GM12878 (cell line): ENCODE results near the gene SGF29. TPM values are rescaled to one million over a fixed set of nuclear protein-coding genes. Genes with fewer than 3 reads are reported as not detected.

ENCODE experiments used
- ATAC-seq: fragments of 200-7000 bp; cut with Tn5 transposase; 3 replicates; pipeline ENCODE4 v1.9.1; 2020; ENCODE audit warnings: mild to moderate bottlenecking, moderate library complexity
- BruUV-seq: library from RNA; stranded (reverse); fragments of 400-500 nt; replicated peaks from 2 replicates; lab custom pipeline; 2021; lab: Mats Ljungman, UMichigan
- CTCF ChIA-PET: fragments of 300-600 bp; sonication (Branson Sonifier 250); formaldehyde crosslinking; extraction: SDS; loops from one replicate; lab custom pipeline; 2021; ENCODE audit warnings: inconsistent platforms; lab: Yijun Ruan, JAX
- POLR2A ChIA-PET: fragments of 350-600 bp; formaldehyde crosslinking; extraction: SDS; loops from one replicate; lab custom pipeline; 2021; ENCODE audit warnings: inconsistent platforms; lab: Charles Lee
- RAD21 ChIA-PET: fragments of 300-600 bp; sonication (Branson Sonifier 250); formaldehyde crosslinking; loops from one replicate; lab custom pipeline; 2023; ENCODE audit warnings: antibody characterized with exemption; ENCODE audit not compliant: unreplicated experiment; lab: Charles Lee
- SMC1A ChIA-PET: fragments of 300-600 bp; sonication (Branson Sonifier 250); formaldehyde crosslinking; loops from one replicate; lab custom pipeline; 2023; ENCODE audit not compliant: unreplicated experiment, uncharacterized antibody; lab: Charles Lee
- DNase-seq: peaks from one replicate; pipeline ENCODE4 v3.0.0-alpha.2; 2011; ENCODE audit warnings: low read depth, low spot score
- FAIRE-seq: peaks from 3 replicates; lab custom pipeline; 2011; peaks lifted over from hg19 to GRCh38; lab: Jason Lieb, UNC
- H2AFZ ChIP-seq: 2 replicates; pipeline ENCODE4 v1.6.0; 2011; ENCODE audit warnings: low read depth, low read length, control low read depth; ENCODE audit not compliant: control insufficient read depth
- H3K27ac ChIP-seq: 2 replicates; pipeline ENCODE4 v1.5.1; 2011; ENCODE audit warnings: control low read depth; ENCODE audit not compliant: control insufficient read depth, insufficient read depth
- H3K27me3 ChIP-seq, 2 experiments: replicated peaks in 1 of 2; 2 replicates each; pipeline versions ENCODE4 v1.6.0 to v1.6.1; 2011; ENCODE audit warnings: low read length in 1 of 2; ENCODE audit not compliant: control insufficient read depth in 2 of 2, insufficient read depth in 2 of 2
- H3K36me3 ChIP-seq, 2 experiments: 2 replicates each; pipeline ENCODE4 v1.5.1; 2011; ENCODE audit warnings: low read length in 1 of 2; ENCODE audit not compliant: control insufficient read depth in 2 of 2, insufficient read depth in 2 of 2
- H3K4me1 ChIP-seq: 2 replicates; pipeline ENCODE4 v1.6.1; 2011; ENCODE audit warnings: mild to moderate bottlenecking, low read length, moderate library complexity, mixed read lengths; ENCODE audit not compliant: control insufficient read depth, insufficient read depth
- H3K4me2 ChIP-seq: 2 replicates; pipeline ENCODE4 v1.6.0; 2011; ENCODE audit warnings: control low read depth; ENCODE audit not compliant: control insufficient read depth, insufficient read depth
- H3K4me3 ChIP-seq: fragments of 200-600 bp; sonication (generic); 2 replicates; pipeline ENCODE4 v1.5.1; 2016
- H3K79me2 ChIP-seq: 2 replicates; pipeline ENCODE4 v1.6.0; 2011; ENCODE audit warnings: low read length; ENCODE audit not compliant: control insufficient read depth, insufficient read depth
- H3K9ac ChIP-seq: 2 replicates; pipeline ENCODE4 v1.8.0; 2011; ENCODE audit warnings: low read length, control low read depth, mixed read lengths; ENCODE audit not compliant: control insufficient read depth, insufficient read depth
- H3K9me3 ChIP-seq: replicated peaks from 3 replicates; pipeline ENCODE4 v1.5.1; 2011; ENCODE audit warnings: mild to moderate bottlenecking, low read length; ENCODE audit not compliant: control insufficient read depth, insufficient read depth
- H4K20me1 ChIP-seq: 2 replicates; pipeline ENCODE4 v1.6.0; 2011; ENCODE audit not compliant: control insufficient read depth, insufficient read depth
- EP300 ChIP-seq, 2 experiments: fragments of 150-350 bp in 1 of 2; IDR thresholded peaks; 2 replicates each; pipeline ENCODE4 v1.6.1; 2011 to 2012; ENCODE audit warnings: low read depth in 2 of 2, low read length in 2 of 2, borderline replicate concordance in 1 of 2, improper control_type of control experiment in 1 of 2, inconsistent platforms in 1 of 2; ENCODE audit not compliant: control insufficient read depth in 1 of 2
- GATAD2B ChIP-seq: fragments of 450-650 bp; conservative IDR thresholded peaks from 2 replicates; pipeline ENCODE4 v1.6.1; 2017; ENCODE audit warnings: low read depth, mild to moderate bottlenecking, moderate library complexity
- PML ChIP-seq: IDR thresholded peaks from 2 replicates; pipeline ENCODE4 v1.6.1; 2012; ENCODE audit warnings: low read length, inconsistent platforms
- POU2F2 ChIP-seq: IDR thresholded peaks from 3 replicates; pipeline ENCODE4 v1.6.1; 2011; ENCODE audit warnings: low read depth, mild to moderate bottlenecking, low read length, borderline replicate concordance
- STAT1 ChIP-seq: fragments of 450-650 bp; conservative IDR thresholded peaks from 2 replicates; pipeline ENCODE4 v1.6.1; 2014; ENCODE audit warnings: antibody characterized with exemption, mild to moderate bottlenecking
- USF1 ChIP-seq: IDR thresholded peaks from 2 replicates; pipeline ENCODE4 v1.6.1; 2011; ENCODE audit warnings: borderline replicate concordance, low read depth, mild to moderate bottlenecking, moderate library complexity, mixed read lengths, low read length; ENCODE audit not compliant: insufficient read depth; ENCODE audit errors: extremely low read length
- ZNF622 ChIP-seq: fragments of 450-650 bp; IDR thresholded peaks from 2 replicates; pipeline ENCODE4 v1.6.1; 2017; ENCODE audit warnings: mild to moderate bottlenecking, inconsistent platforms
- WGBS: methylation state at CpG from one replicate; pipeline ENCODE4 v1.1.6; 2016; ENCODE audit warnings: low lambda C conversion rate; ENCODE audit not compliant: insufficient replicate concordance, insufficient coverage; ENCODE audit errors: missing lambda C conversion rate; 5-methylcytosine and 5-hydroxymethylcytosine counted together
- in situ Hi-C: fragments of 300-500 bp; cut with MboI; formaldehyde crosslinking; loops from 9 replicates; pipeline ENCODE4 v1.14.3; 2018; ENCODE audit warnings: mixed read lengths
- intact Hi-C: fragments of 100-400 bp; cut with micrococcal nuclease; formaldehyde crosslinking; loops from one replicate; pipeline ENCODE4 v1.14.2; 2022; ENCODE audit not compliant: unreplicated experiment
- polyA plus RNA-seq, 11 experiments: library from polyadenylated mRNA; depleted of rRNA in 4 of 11; unstranded in 6 of 11; stranded (reverse) in 5 of 11; fragments of >200 nt; fragmentation: Nextera tagmentation in 4 of 11; fragmentation: Illumina TruSeq in 1 of 11; extraction: Ambion mirVana in 4 of 11; extraction: Trizol in 1 of 11; gene quantifications; 1 replicate in 1 of 11; 2 replicates in 10 of 11; pipeline versions ENCODE4 v1.2.1 to v1.2.3, GENCODE V29; 2011 to 2016; ENCODE audit warnings: inconsistent platforms in 2 of 11, missing spikeins in 2 of 11, low read depth in 1 of 11
- total RNA-seq, 4 experiments: library from RNA; depleted of rRNA in 3 of 4; stranded (reverse); fragments of >200 nt in 3 of 4; fragmentation: Illumina TruSeq in 1 of 4; extraction: Trizol in 1 of 4; gene quantifications; 2 replicates each; pipeline versions ENCODE4 v1.2.1 to v1.2.3, GENCODE V29; 2013 to 2021
- TF ChIP-seq, protein P1 (sequence below): IDR thresholded peaks from 2 replicates; pipeline ENCODE4 v1.6.1; 2011; ENCODE audit warnings: mild to moderate bottlenecking, low read depth, low read length, moderate library complexity; ENCODE audit not compliant: insufficient replicate concordance
- TF ChIP-seq, protein P2 (sequence below): fragments of 450-650 bp; formaldehyde crosslinking; IDR thresholded peaks from 2 replicates; pipeline ENCODE4 v1.4.0; 2020; ENCODE audit warnings: mild to moderate bottlenecking, moderate library complexity

The SGF29 gene
- total and polyA plus RNA-seq, 10 of the 15 experiments (the other 5 are each of a cell fraction or from before 2014, with no cell fraction given), result 2.2 to 20.1 (median 12.3) TPM

DNA sequence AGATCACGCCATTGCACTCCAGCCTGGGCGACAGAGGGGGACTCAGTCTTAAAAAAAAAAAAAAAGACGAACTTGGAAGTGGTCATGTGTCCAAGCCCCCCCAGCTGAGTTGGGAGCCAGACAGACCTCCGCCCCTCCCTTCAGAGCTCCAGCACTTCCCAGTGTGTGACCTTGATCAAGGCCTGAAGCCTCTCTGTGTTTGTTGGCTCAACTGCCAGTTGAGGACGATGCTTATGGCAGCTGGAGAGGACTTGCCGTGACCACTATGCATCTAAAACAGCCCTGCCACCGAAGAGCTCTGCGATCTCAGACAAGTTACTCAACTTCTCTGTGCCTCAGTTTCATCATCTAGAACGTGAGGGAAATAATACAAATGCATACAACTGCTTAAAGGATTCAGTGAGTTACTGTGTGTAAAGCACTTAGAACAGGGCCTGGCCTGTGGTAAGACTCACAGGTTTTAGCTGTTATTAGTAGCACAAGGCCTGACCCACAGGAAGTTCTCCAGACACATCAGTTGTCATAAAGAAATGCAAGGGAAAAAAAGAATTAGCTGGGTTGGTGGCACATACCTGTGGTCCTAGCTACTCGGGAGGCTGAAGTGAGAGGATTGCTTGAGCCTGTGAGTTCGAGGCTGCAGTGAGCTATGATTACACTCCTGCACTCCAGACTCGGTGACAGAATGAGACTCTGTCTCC lies 40.1 kb upstream of the SGF29 start:
- no peak for TF ChIP-seq ZNF622
- no peak for TF ChIP-seq STAT1
- TF ChIP-seq, protein P1, sequence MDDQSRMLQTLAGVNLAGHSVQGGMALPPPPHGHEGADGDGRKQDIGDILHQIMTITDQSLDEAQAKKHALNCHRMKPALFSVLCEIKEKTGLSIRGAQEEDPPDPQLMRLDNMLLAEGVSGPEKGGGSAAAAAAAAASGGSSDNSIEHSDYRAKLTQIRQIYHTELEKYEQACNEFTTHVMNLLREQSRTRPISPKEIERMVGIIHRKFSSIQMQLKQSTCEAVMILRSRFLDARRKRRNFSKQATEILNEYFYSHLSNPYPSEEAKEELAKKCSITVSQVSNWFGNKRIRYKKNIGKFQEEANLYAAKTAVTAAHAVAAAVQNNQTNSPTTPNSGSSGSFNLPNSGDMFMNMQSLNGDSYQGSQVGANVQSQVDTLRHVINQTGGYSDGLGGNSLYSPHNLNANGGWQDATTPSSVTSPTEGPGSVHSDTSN, result no peak
- TF ChIP-seq GATAD2B, result no peak
- TF ChIP-seq, protein P2, sequence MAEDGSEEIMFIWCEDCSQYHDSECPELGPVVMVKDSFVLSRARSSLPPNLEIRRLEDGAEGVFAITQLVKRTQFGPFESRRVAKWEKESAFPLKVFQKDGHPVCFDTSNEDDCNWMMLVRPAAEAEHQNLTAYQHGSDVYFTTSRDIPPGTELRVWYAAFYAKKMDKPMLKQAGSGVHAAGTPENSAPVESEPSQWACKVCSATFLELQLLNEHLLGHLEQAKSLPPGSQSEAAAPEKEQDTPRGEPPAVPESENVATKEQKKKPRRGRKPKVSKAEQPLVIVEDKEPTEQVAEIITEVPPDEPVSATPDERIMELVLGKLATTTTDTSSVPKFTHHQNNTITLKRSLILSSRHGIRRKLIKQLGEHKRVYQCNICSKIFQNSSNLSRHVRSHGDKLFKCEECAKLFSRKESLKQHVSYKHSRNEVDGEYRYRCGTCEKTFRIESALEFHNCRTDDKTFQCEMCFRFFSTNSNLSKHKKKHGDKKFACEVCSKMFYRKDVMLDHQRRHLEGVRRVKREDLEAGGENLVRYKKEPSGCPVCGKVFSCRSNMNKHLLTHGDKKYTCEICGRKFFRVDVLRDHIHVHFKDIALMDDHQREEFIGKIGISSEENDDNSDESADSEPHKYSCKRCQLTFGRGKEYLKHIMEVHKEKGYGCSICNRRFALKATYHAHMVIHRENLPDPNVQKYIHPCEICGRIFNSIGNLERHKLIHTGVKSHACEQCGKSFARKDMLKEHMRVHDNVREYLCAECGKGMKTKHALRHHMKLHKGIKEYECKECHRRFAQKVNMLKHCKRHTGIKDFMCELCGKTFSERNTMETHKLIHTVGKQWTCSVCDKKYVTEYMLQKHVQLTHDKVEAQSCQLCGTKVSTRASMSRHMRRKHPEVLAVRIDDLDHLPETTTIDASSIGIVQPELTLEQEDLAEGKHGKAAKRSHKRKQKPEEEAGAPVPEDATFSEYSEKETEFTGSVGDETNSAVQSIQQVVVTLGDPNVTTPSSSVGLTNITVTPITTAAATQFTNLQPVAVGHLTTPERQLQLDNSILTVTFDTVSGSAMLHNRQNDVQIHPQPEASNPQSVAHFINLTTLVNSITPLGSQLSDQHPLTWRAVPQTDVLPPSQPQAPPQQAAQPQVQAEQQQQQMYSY (CRISPR knock-in tag), result no peak
- TF ChIP-seq PML, result no peak
- TF ChIP-seq USF1, result no peak
- TF ChIP-seq EP300 (IDR thresholded peaks at IDR 0.05; ENCODE audit: borderline replicate concordance in 1 of 2, control insufficient read depth in 1 of 2, low read depth in 2 of 2, low read length in 2 of 2), result no peak
- no peak for TF ChIP-seq POU2F2
- H3K4me1 ChIP-seq, result peaks cover under 1% of the 10 kb centered on the region; the same call in 1 of the 2 replicates
- DNase-seq (no peak), ATAC-seq (peak; percentile 55; the same call in 2 of the 3 replicates), FAIRE-seq (no peak)
- POLR2A ChIA-PET, result interaction anchor here (0.6 to 1.5 kb wide), 2 partner anchors 20 to 22 kb away, joined by 4 to 8 read pairs; partner anchors contain the start of gene CLN3
- H3K4me2 ChIP-seq, result no peak overlapping the region
- CTCF ChIA-PET, result interaction anchor here (1.3 kb wide), 1 partner anchor 33 kb away, joined by 4 read pairs; no protein-coding TSS in a partner anchor
- RAD21 ChIA-PET, result interaction anchor here (0.7 kb wide), 1 partner anchor 229 kb away, joined by 3 read pairs; no protein-coding TSS in a partner anchor
- SMC1A ChIA-PET, result interaction anchor here (0.7 to 1.6 kb wide), 2 partner anchors 17 to 72 kb away, joined by 3 read pairs; no protein-coding TSS in a partner anchor
- no peak overlapping the region for H2AFZ ChIP-seq
- H3K4me3 ChIP-seq, result no peak overlapping the region
- no TSS peak for BruUV-seq
- no peak overlapping the region for H3K9ac ChIP-seq
- no peaks in the 10 kb centered on the region for H4K20me1 ChIP-seq
- H3K27ac ChIP-seq, result no peak overlapping the region
- no peaks in the 10 kb centered on the region for H3K27me3 ChIP-seq
- no peaks in the 10 kb centered on the region for H3K36me3 ChIP-seq
- H3K9me3 ChIP-seq, result no peaks in the 10 kb centered on the region
- 60% methylated on average over 10 of the region's 12 CpGs for WGBS
- in situ Hi-C loops, result no loop called here
- H3K79me2 ChIP-seq, result no peaks in the 10 kb centered on the region
- intact Hi-C loops, result no loop called here
